IMR-90 (cell line): Measurements from ENCODE around the gene DNMT3B. TPM values are rescaled to one million over a fixed set of nuclear protein-coding genes. Genes with fewer than 3 reads are reported as not detected.

Source experiments
- ATAC-seq: fragments of 200-7000 bp; cut with Tn5 transposase; 2 replicates; pipeline ENCODE4 v1.9.1; 2020; ENCODE audit warnings: low read depth, mild to moderate bottlenecking, moderate library complexity
- BruUV-seq: library from RNA; stranded (reverse); fragments of 400-500 nt; replicated peaks from 2 replicates; lab custom pipeline; 2021; lab: Mats Ljungman, UMichigan
- CTCF ChIA-PET: fragments of 300-600 bp; formaldehyde crosslinking; extraction: SDS; loops from one replicate; lab custom pipeline; 2021; ENCODE audit warnings: antibody characterized with exemption; lab: Yijun Ruan, JAX
- POLR2A ChIA-PET: fragments of 300-600 bp; sonication (Branson Sonifier 250); formaldehyde crosslinking; loops from one replicate; lab custom pipeline; 2022; ENCODE audit warnings: antibody characterized with exemption; ENCODE audit not compliant: unreplicated experiment; lab: Charles Lee
- DNase-seq: peaks from one replicate; pipeline ENCODE4 v3.0.0; 2013
- H2AFZ ChIP-seq: replicated peaks from 2 replicates; pipeline ENCODE3; 2013; ENCODE audit warnings: low read length, mild to moderate bottlenecking; ENCODE audit not compliant: poor library complexity
- H2AK5ac ChIP-seq: 2 replicates; pipeline ENCODE4 v1.6.1; 2013; ENCODE audit warnings: low read depth, low read length, inconsistent platforms
- H2AK9ac ChIP-seq: replicated peaks from 2 replicates; pipeline ENCODE3; 2013; ENCODE audit warnings: mild to moderate bottlenecking, low read depth, low read length, moderate library complexity; ENCODE audit not compliant: poor library complexity
- H2BK120ac ChIP-seq: 2 replicates; pipeline ENCODE4 v1.6.1; 2013; ENCODE audit warnings: low read depth, low read length, inconsistent platforms
- H2BK15ac ChIP-seq: 3 replicates; pipeline ENCODE4 v1.6.1; 2013; ENCODE audit warnings: low read depth, low read length, inconsistent platforms
- H2BK20ac ChIP-seq: 2 replicates; pipeline ENCODE4 v1.6.1; 2013; ENCODE audit warnings: low read depth, mild to moderate bottlenecking, inconsistent platforms, low read length, moderate library complexity
- H2BK5ac ChIP-seq: 2 replicates; pipeline ENCODE4 v1.6.1; 2013; ENCODE audit warnings: mild to moderate bottlenecking, low read depth, low read length, inconsistent platforms; ENCODE audit not compliant: poor library complexity, severe bottlenecking
- H3K14ac ChIP-seq: replicated peaks from 2 replicates; pipeline ENCODE4 v1.6.1; 2013; ENCODE audit warnings: low read depth, low read length, inconsistent platforms
- H3K18ac ChIP-seq: 2 replicates; pipeline ENCODE4 v1.6.1; 2013; ENCODE audit warnings: low read depth, low read length, control low read depth
- H3K23ac ChIP-seq: 2 replicates; pipeline ENCODE4 v1.6.1; 2013; ENCODE audit warnings: low read depth, low read length, inconsistent platforms
- H3K27ac ChIP-seq: 2 replicates; pipeline ENCODE4 v1.5.1; 2013; ENCODE audit warnings: mild to moderate bottlenecking, control low read depth, low read length; ENCODE audit not compliant: insufficient read depth
- H3K27me3 ChIP-seq: 2 replicates; pipeline ENCODE4 v1.6.1; 2013; ENCODE audit warnings: low read length; ENCODE audit not compliant: control insufficient read depth, insufficient read depth
- H3K36me3 ChIP-seq: 2 replicates; pipeline ENCODE4 v1.6.1; 2013; ENCODE audit warnings: low read length, mixed read lengths; ENCODE audit not compliant: control insufficient read depth, insufficient read depth
- H3K4ac ChIP-seq: 2 replicates; pipeline ENCODE4 v1.6.1; 2013; ENCODE audit warnings: low read depth, low read length, inconsistent platforms
- H3K4me1 ChIP-seq: 2 replicates; pipeline ENCODE4 v1.6.1; 2013; ENCODE audit warnings: low read length, mixed read lengths; ENCODE audit not compliant: control insufficient read depth, insufficient read depth
- H3K4me2 ChIP-seq: 2 replicates; pipeline ENCODE4 v1.6.1; 2013; ENCODE audit warnings: low read depth, mild to moderate bottlenecking, control low read depth, low read length, moderate library complexity
- H3K4me3 ChIP-seq: 2 replicates; pipeline ENCODE4 v1.5.1; 2013; ENCODE audit warnings: low read depth, mild to moderate bottlenecking, control low read depth, low read length, moderate library complexity; ENCODE audit not compliant: insufficient read depth
- H3K56ac ChIP-seq: 2 replicates; pipeline ENCODE4 v1.6.1; 2013; ENCODE audit warnings: low read length, inconsistent platforms; ENCODE audit not compliant: insufficient read depth; ENCODE audit errors: extremely low read depth
- H3K79me1 ChIP-seq, 2 experiments: 2 replicates each; pipeline ENCODE4 v1.6.1; 2013; ENCODE audit warnings: low read length in 2 of 2, inconsistent platforms in 1 of 2, low read depth in 1 of 2
- H3K9ac ChIP-seq: 2 replicates; pipeline ENCODE4 v1.6.1; 2013; ENCODE audit warnings: low read depth, low read length, control low read depth
- H3K9me1 ChIP-seq: 2 replicates; pipeline ENCODE4 v1.6.1; 2013; ENCODE audit warnings: low read length, inconsistent platforms; ENCODE audit not compliant: insufficient read depth
- H3K9me3 ChIP-seq: 2 replicates; pipeline ENCODE4 v1.6.1; 2013; ENCODE audit warnings: low read length; ENCODE audit not compliant: control insufficient read depth, insufficient read depth
- H4K20me1 ChIP-seq: 2 replicates; pipeline ENCODE4 v1.6.1; 2013; ENCODE audit warnings: low read length, inconsistent platforms; ENCODE audit not compliant: insufficient read depth
- H4K5ac ChIP-seq: 2 replicates; pipeline ENCODE4 v1.6.1; 2013; ENCODE audit warnings: mild to moderate bottlenecking, low read depth, low read length, control low read depth
- H4K8ac ChIP-seq, 2 experiments: 2 replicates each; pipeline ENCODE4 v1.6.1; 2013; ENCODE audit warnings: low read depth in 2 of 2, low read length in 2 of 2, control low read depth in 1 of 2, inconsistent platforms in 1 of 2
- H4K91ac ChIP-seq: 2 replicates; pipeline ENCODE4 v1.6.1; 2013; ENCODE audit warnings: low read depth, low read length, inconsistent platforms; ENCODE audit not compliant: insufficient read depth
- BHLHE40 ChIP-seq: fragments of 150-350 bp; IDR thresholded peaks from 2 replicates; pipeline ENCODE4 v1.6.1; 2016; ENCODE audit warnings: mild to moderate bottlenecking, low read depth, low read length
- CEBPB ChIP-seq: IDR thresholded peaks from 2 replicates; pipeline ENCODE4 v1.6.1; 2012; ENCODE audit warnings: low read depth, low read length, improper control_type of control experiment
- CHD1 ChIP-seq: IDR thresholded peaks from 2 replicates; pipeline ENCODE4 v1.6.1; 2012; ENCODE audit warnings: low read depth, low read length, improper control_type of control experiment
- FOS ChIP-seq: fragments of 150-350 bp; IDR thresholded peaks from 2 replicates; pipeline ENCODE4 v1.6.1; 2016; ENCODE audit warnings: low read depth, low read length
- MAFK ChIP-seq: IDR thresholded peaks from 2 replicates; pipeline ENCODE4 v1.6.1; 2012; ENCODE audit warnings: low read depth, low read length, improper control_type of control experiment
- MAZ ChIP-seq: IDR thresholded peaks from 2 replicates; pipeline ENCODE4 v1.6.1; 2012; ENCODE audit warnings: low read depth, mild to moderate bottlenecking, low read length, improper control_type of control experiment, moderate library complexity, borderline replicate concordance
- MXI1 ChIP-seq: IDR thresholded peaks from 2 replicates; pipeline ENCODE4 v1.6.1; 2012; ENCODE audit warnings: low read depth, mild to moderate bottlenecking, low read length, moderate library complexity, borderline replicate concordance
- NFE2L2 ChIP-seq: fragments of 150-350 bp; IDR thresholded peaks from 2 replicates; pipeline ENCODE4 v1.6.1; 2016; ENCODE audit warnings: low read depth, mild to moderate bottlenecking, low read length
- POLR2A ChIP-seq: IDR thresholded peaks from 2 replicates; pipeline ENCODE4 v1.6.1; 2012; ENCODE audit warnings: mild to moderate bottlenecking, low read depth, low read length
- RAD21 ChIP-seq: IDR thresholded peaks from 2 replicates; pipeline ENCODE4 v1.6.1; 2012; ENCODE audit warnings: low read length, improper control_type of control experiment
- RCOR1 ChIP-seq: IDR thresholded peaks from 2 replicates; pipeline ENCODE4 v1.6.1; 2012; ENCODE audit warnings: mild to moderate bottlenecking, low read length, improper control_type of control experiment; ENCODE audit not compliant: insufficient replicate concordance
- RFX5 ChIP-seq: IDR thresholded peaks from 2 replicates; pipeline ENCODE4 v1.8.0; 2012; ENCODE audit warnings: low read depth, mild to moderate bottlenecking, low read length, moderate library complexity
- SMC3 ChIP-seq: fragments of 150-350 bp; IDR thresholded peaks from 2 replicates; pipeline ENCODE4 v1.6.1; 2016; ENCODE audit warnings: low read depth, mild to moderate bottlenecking, antibody characterized with exemption, low read length, moderate library complexity
- WGBS, 2 experiments: methylation state at CpG; one replicate each; pipeline versions ENCODE4 v1.1.5 to v1.1.7; 2013; ENCODE audit warnings: missing lambda C conversion rate in 2 of 2; ENCODE audit not compliant: insufficient read length in 1 of 2; ENCODE audit errors: extremely low coverage in 2 of 2; 5-methylcytosine and 5-hydroxymethylcytosine counted together
- dilution Hi-C: fragments of 300-500 bp; cut with HindIII; formaldehyde crosslinking; loops from one replicate; pipeline ENCODE4 v1.14.3; 2018; ENCODE audit warnings: low sequenced_read_pairs; ENCODE audit not compliant: unreplicated experiment
- in situ Hi-C: fragments of 300-500 bp; cut with MboI; formaldehyde crosslinking; loops from 3 replicates; pipeline ENCODE4 v1.14.3; 2019; ENCODE audit warnings: low sequenced_read_pairs, inconsistent platforms, mixed read lengths
- intact Hi-C: fragments of 100-400 bp; cut with micrococcal nuclease; formaldehyde crosslinking; loops from 2 replicates; pipeline ENCODE4 v1.10.0; 2022
- polyA plus RNA-seq, 3 experiments: library from polyadenylated mRNA; depleted of rRNA; stranded (reverse); fragments of >200 nt; gene quantifications; 2 replicates each; pipeline ENCODE4 v1.2.3, GENCODE V29; 2012; ENCODE audit warnings: low replicate concordance in 1 of 3
- total RNA-seq: library from RNA; depleted of rRNA; stranded (reverse); fragments of >200 nt; gene quantifications from 2 replicates; pipeline ENCODE4 v1.2.3, GENCODE V29; 2012
- TF ChIP-seq, protein P1 (sequence below): fragments of 150-350 bp; IDR thresholded peaks from 2 replicates; pipeline ENCODE4 v1.6.1; 2017; ENCODE audit warnings: mild to moderate bottlenecking, antibody characterized with exemption, low read length, low read depth
- TF ChIP-seq, protein P2 (sequence below): fragments of 150-350 bp; IDR thresholded peaks from 2 replicates; pipeline ENCODE4 v1.6.1; 2016; ENCODE audit warnings: low read depth, mild to moderate bottlenecking, low read length, moderate library complexity, borderline replicate concordance
- TF ChIP-seq, protein P3 (sequence below): conservative IDR thresholded peaks from 2 replicates; pipeline ENCODE4 v1.5.1; 2012; ENCODE audit warnings: mild to moderate bottlenecking, low read depth, low read length, improper control_type of control experiment

DNMT3B gene
- total and polyA plus RNA-seq, 2 of the 4 experiments (the other 2 are of a cell fraction) = 1.3 to 1.9 TPM

DNA sequence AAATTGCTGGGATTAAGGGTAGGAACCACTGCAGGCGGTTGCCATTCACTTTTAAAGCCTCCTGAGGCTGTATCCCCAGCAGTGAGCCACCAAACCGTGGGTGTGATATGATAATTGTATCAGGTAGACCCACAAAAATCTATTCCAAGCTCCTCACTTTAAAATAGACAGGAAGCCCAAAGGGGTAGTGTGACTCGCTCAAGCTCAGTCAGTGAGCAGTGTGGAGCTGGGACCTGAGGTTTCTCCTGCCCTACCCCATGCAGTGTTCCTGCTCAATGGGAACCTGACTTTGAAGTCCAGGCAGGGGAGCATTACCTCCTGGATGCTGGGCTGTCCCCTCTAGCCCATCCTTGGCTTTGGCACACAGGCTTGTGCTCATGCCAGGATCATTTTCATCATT is 42.6 kb downstream of the DNMT3B start:
- Histone ChIP-seq H3K9me3 (no peaks in the 10 kb centered on the region), H3K18ac (no peak overlapping the region), H2AFZ (no peak overlapping the region), H4K8ac (no peak overlapping the region), H3K27ac (no peak overlapping the region), H3K4me2 (no peak overlapping the region), H2BK20ac (no peak overlapping the region), H3K4ac (no peak overlapping the region), H3K56ac (no peak overlapping the region), H3K79me1 (no peaks in the 10 kb centered on the region; a peak in 1 of 4 replicates), H4K91ac (no peak overlapping the region), H2BK5ac (no peak overlapping the region), H4K5ac (no peak overlapping the region), H3K14ac (no peak overlapping the region), H2AK5ac (no peak overlapping the region), H4K20me1 (no peaks in the 10 kb centered on the region), H3K9me1 (peaks cover 10% of the 10 kb centered on the region), H3K9ac (no peak overlapping the region), H2BK15ac (no peak overlapping the region), H3K36me3 (peaks cover 29% of the 10 kb centered on the region), H3K27me3 (no peaks in the 10 kb centered on the region), H3K4me3 (no peak overlapping the region), H2BK120ac (no peak overlapping the region), H2AK9ac (no peak overlapping the region), H3K4me1 (no peaks in the 10 kb centered on the region), H3K23ac (no peak overlapping the region)
- POLR2A ChIA-PET = no interaction called here
- WGBS, 2 experiments = no CpG with 5 or more reads among the region's 3 CpGs
- dilution Hi-C loops = no loop called here
- intact Hi-C loops = no loop called here
- DNase-seq (no peak), ATAC-seq (no peak; the same call in 1 of the 2 replicates)
- no peak for TF ChIP-seq RCOR1
- TF ChIP-seq SMC3 = no peak
- no peak for TF ChIP-seq RFX5
- TF ChIP-seq NFE2L2 = no peak
- no peak for TF ChIP-seq CEBPB
- TF ChIP-seq FOS = no peak
- TF ChIP-seq, protein P1, sequence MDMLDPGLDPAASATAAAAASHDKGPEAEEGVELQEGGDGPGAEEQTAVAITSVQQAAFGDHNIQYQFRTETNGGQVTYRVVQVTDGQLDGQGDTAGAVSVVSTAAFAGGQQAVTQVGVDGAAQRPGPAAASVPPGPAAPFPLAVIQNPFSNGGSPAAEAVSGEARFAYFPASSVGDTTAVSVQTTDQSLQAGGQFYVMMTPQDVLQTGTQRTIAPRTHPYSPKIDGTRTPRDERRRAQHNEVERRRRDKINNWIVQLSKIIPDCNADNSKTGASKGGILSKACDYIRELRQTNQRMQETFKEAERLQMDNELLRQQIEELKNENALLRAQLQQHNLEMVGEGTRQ = no peak
- TF ChIP-seq MAZ = no peak
- TF ChIP-seq, protein P2, sequence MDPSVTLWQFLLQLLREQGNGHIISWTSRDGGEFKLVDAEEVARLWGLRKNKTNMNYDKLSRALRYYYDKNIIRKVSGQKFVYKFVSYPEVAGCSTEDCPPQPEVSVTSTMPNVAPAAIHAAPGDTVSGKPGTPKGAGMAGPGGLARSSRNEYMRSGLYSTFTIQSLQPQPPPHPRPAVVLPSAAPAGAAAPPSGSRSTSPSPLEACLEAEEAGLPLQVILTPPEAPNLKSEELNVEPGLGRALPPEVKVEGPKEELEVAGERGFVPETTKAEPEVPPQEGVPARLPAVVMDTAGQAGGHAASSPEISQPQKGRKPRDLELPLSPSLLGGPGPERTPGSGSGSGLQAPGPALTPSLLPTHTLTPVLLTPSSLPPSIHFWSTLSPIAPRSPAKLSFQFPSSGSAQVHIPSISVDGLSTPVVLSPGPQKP = no peak
- TF ChIP-seq POLR2A = no peak
- no peak for TF ChIP-seq MAFK
- TF ChIP-seq MXI1 = no peak
- TF ChIP-seq, protein P3, sequence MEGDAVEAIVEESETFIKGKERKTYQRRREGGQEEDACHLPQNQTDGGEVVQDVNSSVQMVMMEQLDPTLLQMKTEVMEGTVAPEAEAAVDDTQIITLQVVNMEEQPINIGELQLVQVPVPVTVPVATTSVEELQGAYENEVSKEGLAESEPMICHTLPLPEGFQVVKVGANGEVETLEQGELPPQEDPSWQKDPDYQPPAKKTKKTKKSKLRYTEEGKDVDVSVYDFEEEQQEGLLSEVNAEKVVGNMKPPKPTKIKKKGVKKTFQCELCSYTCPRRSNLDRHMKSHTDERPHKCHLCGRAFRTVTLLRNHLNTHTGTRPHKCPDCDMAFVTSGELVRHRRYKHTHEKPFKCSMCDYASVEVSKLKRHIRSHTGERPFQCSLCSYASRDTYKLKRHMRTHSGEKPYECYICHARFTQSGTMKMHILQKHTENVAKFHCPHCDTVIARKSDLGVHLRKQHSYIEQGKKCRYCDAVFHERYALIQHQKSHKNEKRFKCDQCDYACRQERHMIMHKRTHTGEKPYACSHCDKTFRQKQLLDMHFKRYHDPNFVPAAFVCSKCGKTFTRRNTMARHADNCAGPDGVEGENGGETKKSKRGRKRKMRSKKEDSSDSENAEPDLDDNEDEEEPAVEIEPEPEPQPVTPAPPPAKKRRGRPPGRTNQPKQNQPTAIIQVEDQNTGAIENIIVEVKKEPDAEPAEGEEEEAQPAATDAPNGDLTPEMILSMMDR = no peak
- TF ChIP-seq CHD1 = no peak
- TF ChIP-seq BHLHE40 = no peak
- no peak for TF ChIP-seq RAD21
- CTCF ChIA-PET = interaction anchor here (1.4 kb wide), 1 partner anchor 15 kb away, joined by 5 read pairs; no protein-coding TSS in a partner anchor
- BruUV-seq = no TSS peak
- in situ Hi-C loops = no loop called here
